ENCODE measurements around the gene KIF7.

DNA sequence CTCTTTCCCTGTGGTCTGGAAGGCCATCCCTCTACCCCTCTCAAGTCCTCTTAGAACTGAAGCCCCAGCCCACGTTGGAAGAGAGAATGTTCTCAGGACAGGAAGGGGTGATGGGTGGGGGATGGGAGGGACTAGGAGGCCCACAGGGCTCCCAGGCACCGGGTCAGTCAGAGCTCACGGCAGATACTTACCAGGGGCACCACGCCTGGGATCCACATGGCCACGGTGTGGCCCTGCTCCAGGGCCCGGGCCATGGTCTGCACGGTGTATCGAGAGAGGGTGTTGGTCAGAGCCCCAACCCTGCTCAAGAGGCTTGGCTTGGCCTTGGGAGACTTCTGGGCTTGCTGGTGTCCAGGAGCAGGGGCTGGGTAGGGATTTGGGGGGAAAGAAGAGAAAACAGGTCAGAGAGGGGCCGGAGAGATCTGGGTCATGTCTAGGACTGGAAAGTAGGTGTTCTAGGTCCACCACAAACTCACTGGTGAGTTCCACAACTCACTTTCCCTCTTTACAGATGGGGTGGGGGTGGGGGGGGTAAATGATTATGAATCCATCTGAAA lies 14.1 kb upstream of the KIF7 start:
- TF ChIP-seq POLR2AphosphoS5 (IDR thresholded peaks at IDR 0.05) (no peak), POLR2A (IDR thresholded peaks at IDR 0.05; ENCODE audit: low read depth) (no peak)
- TF ChIP-seq, protein P1, sequence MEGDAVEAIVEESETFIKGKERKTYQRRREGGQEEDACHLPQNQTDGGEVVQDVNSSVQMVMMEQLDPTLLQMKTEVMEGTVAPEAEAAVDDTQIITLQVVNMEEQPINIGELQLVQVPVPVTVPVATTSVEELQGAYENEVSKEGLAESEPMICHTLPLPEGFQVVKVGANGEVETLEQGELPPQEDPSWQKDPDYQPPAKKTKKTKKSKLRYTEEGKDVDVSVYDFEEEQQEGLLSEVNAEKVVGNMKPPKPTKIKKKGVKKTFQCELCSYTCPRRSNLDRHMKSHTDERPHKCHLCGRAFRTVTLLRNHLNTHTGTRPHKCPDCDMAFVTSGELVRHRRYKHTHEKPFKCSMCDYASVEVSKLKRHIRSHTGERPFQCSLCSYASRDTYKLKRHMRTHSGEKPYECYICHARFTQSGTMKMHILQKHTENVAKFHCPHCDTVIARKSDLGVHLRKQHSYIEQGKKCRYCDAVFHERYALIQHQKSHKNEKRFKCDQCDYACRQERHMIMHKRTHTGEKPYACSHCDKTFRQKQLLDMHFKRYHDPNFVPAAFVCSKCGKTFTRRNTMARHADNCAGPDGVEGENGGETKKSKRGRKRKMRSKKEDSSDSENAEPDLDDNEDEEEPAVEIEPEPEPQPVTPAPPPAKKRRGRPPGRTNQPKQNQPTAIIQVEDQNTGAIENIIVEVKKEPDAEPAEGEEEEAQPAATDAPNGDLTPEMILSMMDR (IDR thresholded peaks at IDR 0.05): no peak

All from esophagus muscularis mucosa (tissue), 3 donors.